Endothelial cell of umbilical vein (primary cell): ENCODE data around the gene LHX4. TPM values are rescaled to one million over a fixed set of nuclear protein-coding genes. Genes with fewer than 3 reads are reported as not detected.

Experiments used
- BruUV-seq: library from RNA; stranded (reverse); fragments of 400-500 nt; replicated peaks from 2 replicates; lab custom pipeline; 2021; lab: Mats Ljungman, UMichigan
- CTCF ChIA-PET: fragments of 300-600, 350-600 bp; sonication (Branson Sonifier 250); formaldehyde crosslinking; loops from one replicate; lab custom pipeline; 2021; ENCODE audit warnings: antibody characterized with exemption, inconsistent platforms; lab: Charles Lee
- POLR2A ChIA-PET: fragments of 300-600, 350-600 bp; sonication (Branson Sonifier 250); formaldehyde crosslinking; loops from one replicate; lab custom pipeline; 2021; ENCODE audit warnings: antibody characterized with exemption, inconsistent platforms; lab: Charles Lee
- DNase-seq: peaks from one replicate; pipeline ENCODE4 v3.0.0-alpha.2; 2011; ENCODE audit warnings: low read depth, low spot score
- FAIRE-seq: peaks from 2 replicates; lab custom pipeline; 2011; peaks lifted over from hg19 to GRCh38; lab: Jason Lieb, UNC
- H2AFZ ChIP-seq: 2 replicates; pipeline ENCODE4 v1.6.0; 2012; ENCODE audit warnings: low read depth, low read length, control low read depth, inconsistent platforms
- H3K27ac ChIP-seq: 2 replicates; pipeline ENCODE4 v1.5.1; 2011; ENCODE audit warnings: low read depth, mild to moderate bottlenecking, control low read depth, low read length, moderate library complexity; ENCODE audit not compliant: insufficient read depth
- H3K27me3 ChIP-seq, 2 experiments: 2 replicates each; pipeline versions ENCODE4 v1.6.0 to v1.6.1; 2011; ENCODE audit warnings: low read length in 2 of 2, mixed read lengths in 1 of 2; ENCODE audit not compliant: control insufficient read depth in 2 of 2, insufficient read depth in 2 of 2
- H3K36me3 ChIP-seq, 2 experiments: 2 replicates in 1 of 2; 3 replicates in 1 of 2; pipeline ENCODE4 v1.5.1; 2011; ENCODE audit warnings: low read length in 2 of 2, mild to moderate bottlenecking in 1 of 2, moderate library complexity in 1 of 2; ENCODE audit not compliant: control insufficient read depth in 2 of 2, insufficient read depth in 2 of 2; ENCODE audit errors: extremely low read depth in 1 of 2
- H3K4me1 ChIP-seq: 3 replicates; pipeline ENCODE4 v1.5.1; 2011; ENCODE audit warnings: mild to moderate bottlenecking, low read length; ENCODE audit not compliant: control insufficient read depth, insufficient read depth; ENCODE audit errors: extremely low read depth
- H3K4me2 ChIP-seq: 2 replicates; pipeline ENCODE4 v1.6.1; 2011; ENCODE audit warnings: low read length, control low read depth, mixed read lengths; ENCODE audit not compliant: insufficient read depth
- H3K4me3 ChIP-seq, 3 experiments: fragments of 200-600 bp in 1 of 3; sonication (generic), shearing (Covaris generic) in 1 of 3; replicated peaks in 1 of 3; 2 replicates each; pipeline ENCODE4 v1.5.1; 2011 to 2016; ENCODE audit warnings: control low read depth in 3 of 3, low read length in 3 of 3, mild to moderate bottlenecking in 2 of 3, inconsistent platforms in 1 of 3, low read depth in 1 of 3, moderate library complexity in 1 of 3; ENCODE audit not compliant: insufficient read depth in 1 of 3
- H3K79me2 ChIP-seq: 2 replicates; pipeline ENCODE4 v1.6.0; 2012; ENCODE audit warnings: low read length, inconsistent platforms; ENCODE audit not compliant: control insufficient read depth, insufficient read depth
- H3K9ac ChIP-seq: replicated peaks from 2 replicates; pipeline ENCODE3; 2011; ENCODE audit warnings: low read length, control low read depth; ENCODE audit not compliant: insufficient read depth; ENCODE audit errors: extremely low read depth
- H3K9me1 ChIP-seq: replicated peaks from 3 replicates; pipeline ENCODE4 v1.6.0; 2011; ENCODE audit warnings: mild to moderate bottlenecking, low read length; ENCODE audit not compliant: control insufficient read depth, insufficient read depth; ENCODE audit errors: extremely low read depth
- H3K9me3 ChIP-seq: replicated peaks from 2 replicates; pipeline ENCODE4 v1.5.1; 2012; ENCODE audit warnings: low read length, inconsistent platforms; ENCODE audit not compliant: control insufficient read depth, insufficient read depth
- H4K20me1 ChIP-seq: replicated peaks from 2 replicates; pipeline ENCODE3; 2011; ENCODE audit warnings: mild to moderate bottlenecking, low read length; ENCODE audit not compliant: control insufficient read depth, insufficient read depth; ENCODE audit errors: extremely low read depth
- CTCF ChIP-seq, 2 donors: IDR thresholded peaks; 1 replicate in 1 of 2; 2 replicates in 1 of 2; pipeline ENCODE4 v1.5.1; 2011; ENCODE audit warnings: low read length in 2 of 2, mild to moderate bottlenecking in 2 of 2, moderate library complexity in 2 of 2, control low read depth in 1 of 2, inconsistent platforms in 1 of 2, low read depth in 1 of 2; ENCODE audit not compliant: insufficient read depth in 1 of 2; ENCODE audit errors: extremely low read depth in 1 of 2
- EZH2 ChIP-seq: IDR thresholded peaks from 2 replicates; pipeline ENCODE4 v1.6.1; 2012; ENCODE audit warnings: borderline replicate concordance, low read depth, mild to moderate bottlenecking, moderate library complexity, low read length, inconsistent platforms; ENCODE audit not compliant: severe bottlenecking
- FOS ChIP-seq: IDR thresholded peaks from 2 replicates; pipeline ENCODE4 v1.6.1; 2011; ENCODE audit warnings: mild to moderate bottlenecking, low read length, moderate library complexity, borderline replicate concordance; ENCODE audit not compliant: insufficient read depth
- GATA2 ChIP-seq: IDR thresholded peaks from 2 replicates; pipeline ENCODE4 v1.7.0; 2011; ENCODE audit warnings: low read depth, mild to moderate bottlenecking, moderate library complexity, mixed read lengths, low read length; ENCODE audit not compliant: insufficient read length, insufficient read depth
- JUN ChIP-seq: IDR thresholded peaks from 2 replicates; pipeline ENCODE4 v1.6.1; 2011; ENCODE audit warnings: borderline replicate concordance, low read depth; ENCODE audit not compliant: insufficient read length, insufficient read depth
- MAX ChIP-seq: IDR thresholded peaks from 2 replicates; pipeline ENCODE4 v1.6.1; 2011; ENCODE audit not compliant: insufficient read depth, insufficient read length
- MYC ChIP-seq: IDR thresholded peaks from one replicate; pipeline ENCODE4 v1.6.1; 2011; ENCODE audit warnings: mild to moderate bottlenecking, low read depth, low read length
- POLR2A ChIP-seq: IDR thresholded peaks from 2 replicates; pipeline ENCODE4 v1.6.1; 2012; ENCODE audit warnings: low read depth, mild to moderate bottlenecking, control low read depth, low read length
- POLR2AphosphoS5 ChIP-seq: IDR thresholded peaks from 2 replicates; pipeline ENCODE4 v1.6.1; 2012; ENCODE audit warnings: low read depth, mild to moderate bottlenecking, control low read depth, low read length, moderate library complexity; ENCODE audit not compliant: insufficient read depth
- dilution Hi-C: fragments of 300-500 bp; cut with MboI; formaldehyde crosslinking; loops from one replicate; pipeline ENCODE4 v1.15.0; 2019; ENCODE audit warnings: low sequenced_read_pairs; ENCODE audit not compliant: extremely low pct_ligation_motif_present
- intact Hi-C: fragments of 100-400 bp; cut with micrococcal nuclease; formaldehyde crosslinking; loops from one replicate; pipeline ENCODE4 v1.10.0; 2022
- polyA plus RNA-seq, 4 experiments: library from polyadenylated mRNA; depleted of rRNA in 3 of 4; stranded (reverse) in 3 of 4; unstranded in 1 of 4; fragments of >200 nt; gene quantifications; 2 replicates each; pipeline versions ENCODE4 v1.2.1 to v1.2.3, GENCODE V29; 2011 to 2012; ENCODE audit warnings: missing spikeins in 1 of 4
- total RNA-seq: library from RNA; stranded (reverse); gene quantifications from 2 replicates; pipeline ENCODE4 v1.2.3, GENCODE V29; 2021

The LHX4 gene
- total and polyA plus RNA-seq, 2 donors (not counting 3 experiments of a cell fraction or from before 2014, with no cell fraction given) = not detected

- no peaks in the 10 kb centered on the region for H3K9me3 ChIP-seq
- CTCF ChIA-PET = interaction anchor here (0.8 to 1.3 kb wide), 6 partner anchors 13 to 69 kb away, joined by 3 to 4 read pairs (median 3); no protein-coding TSS in a partner anchor
- H3K4me1 ChIP-seq = no peaks in the 10 kb centered on the region
- intact Hi-C loops (no loop called here), dilution Hi-C loops (no loop called here)
- H3K27ac ChIP-seq = no peak overlapping the region
- no peak overlapping the region for H2AFZ ChIP-seq
- FAIRE-seq (no peak), DNase-seq (no peak)
- no peaks in the 10 kb centered on the region for H4K20me1 ChIP-seq
- H3K4me2 ChIP-seq = no peak overlapping the region
- no peaks in the 10 kb centered on the region for H3K79me2 ChIP-seq
- BruUV-seq = no TSS peak
- H3K27me3 ChIP-seq = no peaks in the 10 kb centered on the region
- POLR2A ChIA-PET = no interaction called here
- H3K9me1 ChIP-seq = peaks cover 2% of the 10 kb centered on the region
- H3K9ac ChIP-seq = no peak overlapping the region
- no peaks in the 10 kb centered on the region for H3K36me3 ChIP-seq
- TF ChIP-seq MAX = no peak
- no peak for TF ChIP-seq CTCF (IDR thresholded peaks at IDR 0.05; ENCODE audit: extremely low read depth in 1 of 2, insufficient read depth in 1 of 2, low read depth in 1 of 2, low read length in 2 of 2)
- no peak for TF ChIP-seq JUN
- no peak for TF ChIP-seq EZH2
- TF ChIP-seq POLR2AphosphoS5 = no peak
- TF ChIP-seq FOS = no peak
- TF ChIP-seq GATA2 = no peak
- TF ChIP-seq MYC = no peak
- TF ChIP-seq POLR2A = no peak
- H3K4me3 ChIP-seq = no peak overlapping the region
These were observed 81.1 kb downstream of the LHX4 start for GRCh38 chr1:180311011-180311730.
